Islet of Langerhans (tissue), 1 donor: ENCODE measurements around the gene TOR1A.
"Not testable (repeated sequence)": the region's sequence is repeated elsewhere in the genome, so short reads cannot be mapped to it uniquely, and the experiment has no call there.

ENCODE experiments used
- FAIRE-seq: peaks from one replicate; lab custom pipeline; 2011; peaks lifted over from hg19 to GRCh38; lab: Jason Lieb, UNC

Gene TOR1A

GRCh38 chr9:129781131-129781530, 42.8 kb downstream of the TOR1A start:
- no peak for FAIRE-seq

DNA sequence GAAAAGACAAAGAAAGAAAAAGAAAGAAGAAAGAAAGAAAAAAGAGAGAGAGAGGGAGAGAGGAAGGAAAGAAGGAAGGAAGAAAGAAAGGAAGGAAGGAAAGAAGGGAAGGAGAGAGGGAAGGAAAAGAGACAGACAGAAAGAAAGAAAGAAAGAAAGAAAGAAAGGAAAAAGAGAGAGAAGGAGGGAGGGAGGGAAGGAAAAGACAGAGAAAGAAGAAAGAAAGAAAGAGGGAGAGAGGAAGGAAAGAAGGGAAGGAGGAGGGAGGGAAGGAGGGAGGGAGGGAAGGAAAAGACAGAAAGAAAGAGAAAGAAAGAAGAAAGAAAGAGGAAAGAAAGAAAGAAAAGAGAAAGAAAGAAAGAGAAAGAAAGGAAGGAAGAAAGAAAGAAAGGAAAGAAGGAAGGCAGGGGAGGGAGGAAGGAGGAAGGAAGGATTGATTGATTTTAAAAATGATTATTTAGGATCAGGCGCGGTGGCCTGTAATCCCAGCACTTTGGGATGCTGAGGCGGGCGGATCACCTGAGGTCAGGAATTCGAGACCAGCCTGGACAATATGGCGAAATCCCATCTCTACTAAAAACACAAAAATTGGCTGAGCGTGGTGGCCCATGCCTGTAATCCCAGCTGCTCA, 44.3 kb downstream of the TOR1A start:
- FAIRE-seq = no peak

DNA sequence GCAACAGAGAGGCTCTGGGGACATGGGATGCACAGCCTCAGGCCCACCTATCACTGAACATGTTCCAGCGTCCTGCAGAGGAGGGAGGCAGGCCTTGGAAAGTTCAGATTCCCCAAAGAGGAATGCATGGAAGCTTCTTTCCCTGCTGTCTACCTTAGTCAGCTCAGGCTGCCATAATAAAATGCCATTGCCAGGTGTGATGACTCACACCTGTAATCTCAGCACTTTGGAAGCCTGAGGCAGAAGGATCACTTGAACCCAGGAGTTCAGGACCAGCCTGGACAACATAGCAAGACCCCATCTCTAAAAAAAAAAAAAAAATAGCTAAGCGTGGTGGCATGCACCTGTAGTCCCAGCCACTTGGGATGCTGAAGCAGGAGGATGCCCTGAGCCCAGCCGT, 45.5 kb downstream of the TOR1A start:
- FAIRE-seq = no peak

DNA sequence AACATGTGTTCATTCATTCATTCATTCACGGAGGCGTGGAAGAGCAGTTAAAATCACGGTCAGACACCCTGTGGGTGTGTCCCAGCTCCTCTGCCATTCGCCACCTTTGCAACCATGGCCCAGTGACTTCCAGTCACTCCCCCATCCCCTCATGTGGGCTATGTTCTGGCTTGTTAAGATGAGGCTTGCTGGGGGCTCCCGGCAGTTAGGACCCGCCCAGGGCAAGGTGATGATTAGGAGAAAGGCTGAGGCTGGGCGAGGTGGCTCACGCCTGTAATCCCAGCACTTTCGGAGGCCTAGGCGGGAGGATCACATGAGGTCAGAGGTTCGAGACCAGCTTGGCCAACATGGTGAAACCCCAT, 46.2 kb downstream of the TOR1A start:
- FAIRE-seq = no peak

DNA sequence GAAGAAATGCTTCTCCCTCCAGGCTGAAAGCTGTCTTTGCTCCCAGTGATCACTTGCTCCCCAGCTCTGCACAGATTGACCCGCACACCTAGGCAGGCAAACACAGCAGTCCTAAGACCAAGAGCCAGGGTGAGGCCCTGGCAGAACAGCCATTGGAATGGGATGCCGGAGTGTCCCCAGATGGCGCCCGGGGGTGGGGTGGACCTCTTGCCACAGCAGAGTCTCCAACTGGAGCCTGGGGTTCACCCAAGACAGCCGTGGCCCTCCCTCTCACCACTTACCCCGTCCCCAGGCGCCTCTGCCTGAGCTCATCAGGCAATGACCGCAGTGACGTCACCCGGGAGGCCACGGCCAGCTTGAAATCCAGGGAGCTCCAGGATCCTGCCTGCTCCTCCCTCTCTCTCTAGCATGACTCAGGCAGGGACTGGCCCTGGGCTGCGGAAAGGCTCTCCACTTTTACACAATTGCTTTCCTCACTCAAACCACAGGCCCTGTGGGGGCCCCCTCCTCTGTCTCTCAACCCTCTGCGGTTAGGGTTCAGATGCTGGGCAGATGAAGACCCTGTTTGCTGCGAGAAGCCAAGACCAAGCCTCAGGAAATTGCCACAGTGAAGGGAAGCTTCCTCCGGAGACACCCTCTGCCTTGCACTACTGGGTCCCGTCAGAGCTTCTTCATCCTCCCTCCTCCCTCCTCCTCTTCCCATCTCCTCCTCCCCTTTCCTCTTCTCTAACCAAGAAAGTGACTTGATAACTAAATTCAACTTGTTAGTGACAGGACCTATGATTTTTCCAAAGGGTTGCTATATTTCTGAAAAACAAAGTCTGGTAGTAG, 46.8 kb downstream of the TOR1A start:
- FAIRE-seq = no peak

GRCh38 chr9:129776566-129776937, 47.4 kb downstream of the TOR1A start:
- FAIRE-seq = no peak

- not testable (repeated sequence) for FAIRE-seq
These were observed 47.8 kb downstream of the TOR1A start for GRCh38 chr9:129776096-129776495.

- FAIRE-seq = no peak
These were observed 48.5 kb downstream of the TOR1A start for GRCh38 chr9:129775448-129775798.

DNA sequence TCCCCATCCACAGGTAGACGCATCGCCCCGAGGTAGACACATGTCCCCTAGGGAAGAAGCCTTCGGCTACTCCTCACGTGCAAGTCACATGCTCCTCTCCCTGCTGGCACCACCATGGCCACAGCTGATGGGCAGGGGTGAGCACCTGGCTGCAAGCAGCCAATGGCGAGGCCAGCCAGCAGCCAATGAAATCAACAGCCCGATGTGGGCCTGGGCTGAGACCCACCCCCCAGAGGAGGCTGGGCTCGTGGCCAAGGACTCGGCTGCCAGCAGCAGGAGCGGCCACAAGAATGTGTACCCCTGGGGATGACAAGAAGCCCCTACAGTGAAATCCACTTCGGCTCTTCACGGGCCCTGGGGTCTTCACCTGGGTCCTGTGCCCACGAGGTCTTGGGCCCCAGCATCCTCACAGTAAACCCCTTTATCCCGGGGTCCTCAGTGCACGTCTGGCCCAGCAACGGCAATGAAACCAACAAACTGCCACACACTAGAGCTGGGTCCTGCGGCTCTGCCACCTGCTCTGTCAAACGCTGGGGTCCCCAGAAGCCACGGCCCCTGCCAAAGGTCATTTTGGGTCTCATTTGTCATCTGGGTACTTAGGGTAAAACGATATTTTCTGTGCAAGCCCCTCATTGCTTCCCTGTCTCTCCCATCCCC, 49.0 kb downstream of the TOR1A start:
- FAIRE-seq = no peak

- FAIRE-seq = no peak
These were observed 50.5 kb downstream of the TOR1A start for GRCh38 chr9:129773262-129774048.

- no peak for FAIRE-seq
These were observed 53.2 kb downstream of the TOR1A start for GRCh38 chr9:129770741-129771140.

GRCh38 chr9:129769669-129770068, 54.3 kb downstream of the TOR1A start:
- FAIRE-seq = no peak

GRCh38 chr9:129768486-129768885, 55.5 kb downstream of the TOR1A start:
- FAIRE-seq = no peak

- no peak for FAIRE-seq
These were observed 58.1 kb downstream of the TOR1A start for GRCh38 chr9:129765764-129766317.

- no peak for FAIRE-seq
These were observed 60.7 kb downstream of the TOR1A start for GRCh38 chr9:129762985-129763926.
